HG03039 (cell line): ENCODE measurements around the gene ITPK1.

Source experiments
- ATAC-seq: cut with Tn5 transposase; IDR thresholded peaks from one replicate; pipeline ENCODE4 v1.9.1; 2021; ENCODE audit warnings: mild to moderate bottlenecking, moderate library complexity; ENCODE audit not compliant: unreplicated experiment

Gene ITPK1

GRCh38 chr14:92902726-92903125 lies 213.0 kb downstream of the ITPK1 start:
- no peak for ATAC-seq

GRCh38 chr14:92902191-92902590 lies 213.5 kb downstream of the ITPK1 start:
- ATAC-seq, result no peak

- ATAC-seq, result no peak
These were observed 215.1 kb downstream of the ITPK1 start for GRCh38 chr14:92900660-92901059.

- ATAC-seq, result no peak
These were observed 217.1 kb downstream of the ITPK1 start for GRCh38 chr14:92898566-92899131.

- ATAC-seq, result no peak
These were observed 217.7 kb downstream of the ITPK1 start for GRCh38 chr14:92897922-92898565.

GRCh38 chr14:92895352-92895878 lies 220.3 kb downstream of the ITPK1 start:
- ATAC-seq, result no peak

GRCh38 chr14:92892589-92892988 lies 223.1 kb downstream of the ITPK1 start:
- ATAC-seq, result no peak

GRCh38 chr14:92890830-92891588 lies 224.7 kb downstream of the ITPK1 start:
- ATAC-seq, result no peak

GRCh38 chr14:92888896-92889295 lies 226.8 kb downstream of the ITPK1 start:
- no peak for ATAC-seq

GRCh38 chr14:92887157-92887556 lies 228.6 kb downstream of the ITPK1 start:
- ATAC-seq, result no peak
